Prostate gland (tissue), 2 donors: ENCODE data around the gene RCOR1.

Source experiments
- POLR2A ChIP-seq: fragments of 450-650 bp; IDR thresholded peaks from one replicate; pipeline ENCODE4 v1.6.1; 2016; ENCODE audit warnings: antibody characterized with exemption, mild to moderate bottlenecking
- POLR2AphosphoS5 ChIP-seq: sonication (generic); formaldehyde crosslinking; IDR thresholded peaks from one replicate; pipeline ENCODE4 v1.6.1; 2017; ENCODE audit warnings: antibody characterized with exemption
- TF ChIP-seq, protein P1 (sequence below), 4 experiments: fragments of 200-600 bp in 2 of 4; fragments of 450-650 bp in 2 of 4; sonication (generic) in 2 of 4; IDR thresholded peaks; 1 replicate in 3 of 4; 2 replicates in 1 of 4; pipeline ENCODE4 v1.5.1; 2016 to 2019; ENCODE audit warnings: antibody characterized with exemption in 4 of 4, mild to moderate bottlenecking in 2 of 4, moderate library complexity in 2 of 4

DNA sequence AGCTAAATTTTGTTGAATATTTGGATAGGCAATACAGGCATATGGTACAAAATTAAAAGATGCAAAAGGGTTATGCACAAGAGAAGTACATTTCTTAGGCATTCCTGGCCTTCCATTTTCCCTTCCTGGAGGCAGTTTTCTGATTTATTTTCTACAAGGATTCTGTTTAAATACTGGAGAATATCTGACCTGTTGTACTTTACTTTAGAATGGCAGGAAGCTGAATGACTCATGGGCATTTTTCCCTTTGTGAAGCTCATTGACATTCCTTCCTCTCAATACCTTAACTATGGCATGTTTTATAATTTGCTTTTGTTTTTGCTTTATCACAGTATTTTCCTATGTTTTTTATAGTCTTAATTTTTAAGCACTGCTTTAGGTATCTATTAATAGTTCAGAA is 62.7 kb downstream of the RCOR1 start:
- TF ChIP-seq POLR2AphosphoS5 (no peak), POLR2A (no peak)
- TF ChIP-seq, protein P1, sequence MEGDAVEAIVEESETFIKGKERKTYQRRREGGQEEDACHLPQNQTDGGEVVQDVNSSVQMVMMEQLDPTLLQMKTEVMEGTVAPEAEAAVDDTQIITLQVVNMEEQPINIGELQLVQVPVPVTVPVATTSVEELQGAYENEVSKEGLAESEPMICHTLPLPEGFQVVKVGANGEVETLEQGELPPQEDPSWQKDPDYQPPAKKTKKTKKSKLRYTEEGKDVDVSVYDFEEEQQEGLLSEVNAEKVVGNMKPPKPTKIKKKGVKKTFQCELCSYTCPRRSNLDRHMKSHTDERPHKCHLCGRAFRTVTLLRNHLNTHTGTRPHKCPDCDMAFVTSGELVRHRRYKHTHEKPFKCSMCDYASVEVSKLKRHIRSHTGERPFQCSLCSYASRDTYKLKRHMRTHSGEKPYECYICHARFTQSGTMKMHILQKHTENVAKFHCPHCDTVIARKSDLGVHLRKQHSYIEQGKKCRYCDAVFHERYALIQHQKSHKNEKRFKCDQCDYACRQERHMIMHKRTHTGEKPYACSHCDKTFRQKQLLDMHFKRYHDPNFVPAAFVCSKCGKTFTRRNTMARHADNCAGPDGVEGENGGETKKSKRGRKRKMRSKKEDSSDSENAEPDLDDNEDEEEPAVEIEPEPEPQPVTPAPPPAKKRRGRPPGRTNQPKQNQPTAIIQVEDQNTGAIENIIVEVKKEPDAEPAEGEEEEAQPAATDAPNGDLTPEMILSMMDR (IDR thresholded peaks at IDR 0.05) = no peak
